NCI-H2029 treated with DMSO at 0.1 percent for 48 hours (cell line): ENCODE data around the gene CDH4.
A peak's percentile ranks its signal among the peaks of the same experiment; 100 is the strongest.

ENCODE experiments used
- DNase-seq: peaks from one replicate; lab custom pipeline; 2025; lab: John Stamatoyannopoulos, UW

CDH4 gene

DNA sequence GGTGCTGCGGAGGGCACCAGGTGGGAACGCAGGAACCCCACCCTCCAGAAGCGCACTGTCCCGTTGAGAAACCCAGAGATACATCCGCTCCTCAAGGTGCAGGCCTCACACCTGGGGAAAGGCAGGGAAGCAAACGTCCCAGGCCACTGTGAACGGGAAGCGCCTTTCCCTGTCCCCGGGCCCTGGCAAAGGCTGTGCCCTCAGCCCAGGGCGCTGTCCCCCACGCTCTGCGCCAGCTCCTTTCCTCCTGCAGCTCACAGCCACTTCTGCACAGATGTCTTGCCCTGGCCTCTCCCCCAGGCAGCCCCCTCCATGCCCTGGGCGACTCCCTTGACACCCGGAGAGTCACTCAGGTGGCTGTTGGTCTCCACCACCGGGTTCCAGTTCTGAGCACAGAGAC lies 609.8 kb downstream of the CDH4 start:
- no peak for DNase-seq

DNA sequence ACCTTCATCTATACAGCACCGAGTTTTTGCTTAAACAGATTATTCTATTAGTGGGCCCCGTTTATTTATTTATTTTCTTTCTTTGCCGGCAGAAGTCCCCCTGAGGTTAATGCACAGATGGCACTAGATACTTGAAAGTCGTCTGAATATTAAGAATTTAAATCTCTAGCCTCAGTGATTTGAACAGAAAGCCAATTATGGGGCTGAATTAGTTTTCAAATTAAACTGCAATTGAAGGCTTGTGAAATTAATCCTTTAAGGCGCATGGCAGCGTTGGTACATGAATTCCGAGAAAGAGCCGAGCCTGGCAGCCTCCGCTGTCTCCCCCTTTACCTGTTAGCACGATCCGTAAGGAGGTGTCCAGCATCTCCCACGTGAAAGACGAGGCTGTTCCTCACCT lies 610.8 kb downstream of the CDH4 start:
- no peak for DNase-seq

DNA sequence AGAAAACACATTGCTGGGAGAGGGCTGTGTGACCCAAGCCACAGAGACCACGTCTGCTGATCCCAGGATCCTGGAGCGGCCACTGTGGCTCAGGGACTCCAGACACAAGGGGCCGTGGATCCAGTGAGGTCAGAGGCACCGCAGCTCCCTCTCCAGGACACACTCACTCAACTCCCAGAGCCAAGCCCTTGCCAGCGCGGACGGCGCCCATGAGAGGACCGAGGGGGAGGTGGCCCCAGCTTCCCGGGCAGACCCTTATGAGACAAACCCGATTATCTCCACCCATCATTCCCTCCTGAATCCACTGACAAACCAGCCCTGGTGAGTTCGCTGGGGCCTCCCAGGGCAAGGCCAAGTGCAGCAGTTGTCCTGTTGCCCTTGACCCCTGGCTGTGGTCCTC lies 612.4 kb downstream of the CDH4 start:
- DNase-seq, result no peak

DNA sequence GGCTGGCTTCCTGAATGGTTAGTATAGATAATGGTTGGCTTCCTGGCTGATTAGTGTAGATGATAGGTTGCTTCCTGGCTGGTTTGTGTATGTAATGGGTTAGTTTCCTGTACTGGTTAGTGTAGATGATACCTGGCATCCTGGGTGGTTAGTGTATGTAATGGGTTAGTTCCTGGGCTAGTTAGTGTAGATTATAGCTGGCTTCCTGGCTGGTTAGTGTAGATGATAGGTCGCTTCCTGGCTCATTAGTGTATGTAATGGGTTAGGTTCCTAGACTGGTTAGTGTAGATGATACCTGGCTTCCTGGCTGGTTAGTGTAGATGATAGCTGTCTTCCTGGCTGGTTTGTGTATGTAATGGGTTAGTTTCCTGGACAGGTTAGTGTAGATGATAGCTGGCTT lies 613.3 kb downstream of the CDH4 start:
- no peak for DNase-seq

DNA sequence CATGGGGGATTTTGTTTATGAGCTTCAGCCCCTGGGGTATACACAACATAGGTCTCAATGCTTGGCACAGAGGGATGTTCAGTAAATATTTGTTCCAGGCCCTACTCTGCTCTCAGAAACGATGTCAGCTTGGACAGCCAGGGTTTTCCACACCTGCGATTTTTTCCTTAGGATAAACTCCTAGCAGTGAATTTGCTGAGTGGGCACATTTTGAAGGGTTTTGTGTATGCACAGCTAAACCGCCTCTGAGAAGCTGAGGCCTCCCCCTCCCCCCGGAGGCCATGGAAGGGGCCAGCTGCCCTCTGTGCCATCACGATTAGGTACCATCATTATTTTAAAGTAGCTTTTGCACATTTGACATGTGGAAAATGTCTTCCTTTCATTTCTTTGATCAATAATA lies 614.1 kb downstream of the CDH4 start:
- no peak for DNase-seq

DNA sequence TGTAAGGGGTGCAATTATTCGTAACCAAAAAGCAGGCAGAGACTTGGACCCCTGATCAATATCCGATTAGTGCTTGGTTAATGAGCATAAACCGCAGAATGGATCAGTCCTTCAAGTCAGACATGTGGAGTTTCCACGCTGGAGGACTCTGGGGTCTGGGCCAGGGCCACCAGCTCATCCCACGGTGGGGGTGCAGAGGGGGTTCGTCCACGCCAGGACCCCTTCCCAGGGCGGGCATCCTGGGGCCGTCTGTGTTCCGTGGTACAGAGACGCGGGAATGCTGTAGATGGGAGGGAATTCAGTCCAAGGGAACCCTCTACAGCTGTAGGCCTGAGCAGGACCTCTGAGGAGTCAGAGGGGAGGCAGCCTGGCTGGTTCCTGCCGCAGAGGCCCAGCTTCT lies 615.9 kb downstream of the CDH4 start:
- DNase-seq, result no peak

DNA sequence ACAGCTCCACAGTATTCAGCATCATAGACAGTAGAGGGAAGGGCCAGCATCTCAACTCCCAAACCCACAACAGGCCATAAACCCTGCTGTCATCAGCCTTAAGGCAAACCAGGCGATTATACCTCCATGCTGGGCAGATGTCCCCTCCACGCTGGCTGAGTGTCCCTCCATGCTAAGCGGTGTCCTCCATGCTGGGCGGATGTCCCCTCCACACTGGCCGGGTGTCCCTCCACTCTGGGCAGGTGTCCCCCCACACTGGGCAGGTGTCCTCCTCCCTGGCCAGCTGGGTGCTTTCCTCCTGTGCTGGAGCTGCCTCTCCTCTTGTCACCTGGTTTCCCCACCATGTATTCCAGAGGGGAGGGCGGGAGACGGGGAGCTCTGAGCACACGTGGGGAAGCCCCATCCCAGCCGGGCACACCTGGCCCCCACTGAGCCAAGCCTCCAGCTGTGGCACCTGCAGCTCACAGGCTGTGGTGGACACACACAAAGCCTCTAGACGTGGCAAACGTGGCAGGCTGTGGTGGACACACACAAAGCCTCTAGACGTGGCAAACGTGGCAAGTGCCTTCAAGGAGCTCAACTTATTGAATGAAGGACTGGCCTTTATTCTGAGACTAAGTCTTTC lies 616.5 kb downstream of the CDH4 start:
- DNase-seq, result no peak

DNA sequence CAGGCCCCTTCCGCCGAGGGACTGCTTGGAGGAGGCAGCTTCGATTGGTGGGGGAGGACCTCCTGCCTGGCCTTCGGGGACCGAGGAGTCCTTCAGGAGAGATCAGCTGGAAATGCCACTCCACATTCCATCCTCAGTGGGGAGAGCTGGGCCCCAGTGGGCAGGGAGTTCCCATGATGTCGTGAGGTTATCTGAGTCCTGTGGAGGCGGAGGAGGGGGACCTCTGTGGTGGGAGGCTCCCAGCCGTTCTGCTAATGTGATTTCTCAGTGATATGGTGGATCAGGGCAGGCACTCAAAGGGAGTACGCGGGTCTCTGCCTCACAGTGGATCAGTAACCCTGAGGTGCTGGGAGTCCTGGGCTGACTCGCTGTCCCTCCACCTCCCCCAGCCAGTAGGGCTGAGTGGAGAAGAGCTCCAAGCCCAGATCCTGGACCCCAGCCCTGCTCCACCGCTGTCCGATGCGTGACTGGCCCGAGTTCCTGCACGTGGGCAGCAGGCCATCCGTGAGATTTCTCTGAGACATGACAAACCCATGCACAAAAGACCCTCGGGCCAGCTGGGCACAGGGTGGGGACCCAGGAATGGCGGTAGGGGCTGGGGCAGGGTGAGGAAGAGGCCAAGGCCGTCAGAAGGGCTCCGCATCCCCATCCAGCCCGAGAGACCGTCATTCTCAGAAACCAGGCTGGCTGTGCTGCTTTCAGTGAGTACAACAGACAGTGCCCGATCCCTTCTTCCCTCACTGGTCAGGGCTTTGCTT lies 617.9 kb downstream of the CDH4 start:
- no peak for DNase-seq

DNA sequence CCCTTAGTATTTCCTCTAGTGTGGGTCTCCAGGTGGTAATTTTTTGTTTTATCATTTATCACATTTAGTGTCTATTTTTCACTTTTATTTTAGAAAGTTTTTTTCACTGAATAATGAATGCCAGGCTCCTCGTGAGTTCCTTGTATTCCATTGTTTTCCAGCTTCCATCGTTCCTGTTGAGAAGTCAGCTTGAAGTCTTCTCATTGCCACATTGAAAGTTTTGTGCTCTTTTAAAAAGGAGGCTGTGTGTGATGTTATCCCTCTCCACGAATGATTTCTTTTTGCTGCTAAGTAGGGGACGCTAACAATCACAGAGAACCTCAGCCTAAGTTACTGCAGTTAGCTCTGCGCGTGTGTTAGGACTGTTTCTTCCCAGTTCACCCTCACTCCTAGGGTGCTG lies 619.1 kb downstream of the CDH4 start:
- DNase-seq, result no peak

DNA sequence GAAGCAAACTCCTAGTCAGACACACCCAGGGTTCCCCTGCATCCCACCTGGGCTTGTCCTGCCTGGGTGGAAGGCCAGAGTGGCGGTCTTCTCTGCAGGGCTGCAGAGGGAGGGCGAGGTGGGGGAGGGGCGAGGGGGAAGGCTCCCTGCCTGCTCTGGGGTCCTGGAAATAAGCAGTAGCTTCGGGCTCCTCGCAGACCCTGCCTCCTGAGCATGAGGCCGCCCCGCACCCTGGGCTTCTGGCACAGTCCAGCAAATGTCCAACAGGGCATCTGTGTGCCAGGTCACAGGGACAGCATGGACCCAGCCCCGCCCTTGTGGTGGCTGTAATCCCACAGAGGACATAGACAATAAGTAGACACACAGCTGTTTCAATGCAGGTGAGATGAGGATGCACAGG lies 619.9 kb downstream of the CDH4 start:
- no peak for DNase-seq

DNA sequence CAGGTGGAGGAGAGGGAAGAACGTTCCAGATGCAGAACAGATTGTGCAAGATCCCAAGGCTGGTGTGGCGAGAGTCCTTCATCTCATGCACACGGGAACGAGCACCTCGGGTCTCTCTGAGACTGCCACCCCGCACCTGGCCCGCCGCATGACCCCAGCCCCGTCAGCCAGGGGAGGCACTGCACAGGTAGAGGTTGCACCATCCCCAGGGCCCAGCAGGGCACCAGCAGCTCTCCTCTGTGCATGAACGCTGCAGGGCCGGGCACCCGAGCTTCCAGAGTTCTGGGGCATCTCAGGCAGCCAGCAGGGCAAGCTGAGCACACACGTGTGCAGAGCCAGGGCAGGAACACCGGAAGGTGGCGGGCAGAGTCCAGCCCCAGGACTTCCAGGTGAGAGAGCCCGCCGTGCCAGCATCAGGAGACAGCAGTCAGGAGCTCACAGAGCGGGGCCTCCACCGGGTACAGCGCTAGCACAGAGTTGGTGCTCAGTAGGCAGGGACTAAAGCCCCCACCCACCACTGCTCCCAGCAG lies 620.4 kb downstream of the CDH4 start:
- no peak for DNase-seq

DNA sequence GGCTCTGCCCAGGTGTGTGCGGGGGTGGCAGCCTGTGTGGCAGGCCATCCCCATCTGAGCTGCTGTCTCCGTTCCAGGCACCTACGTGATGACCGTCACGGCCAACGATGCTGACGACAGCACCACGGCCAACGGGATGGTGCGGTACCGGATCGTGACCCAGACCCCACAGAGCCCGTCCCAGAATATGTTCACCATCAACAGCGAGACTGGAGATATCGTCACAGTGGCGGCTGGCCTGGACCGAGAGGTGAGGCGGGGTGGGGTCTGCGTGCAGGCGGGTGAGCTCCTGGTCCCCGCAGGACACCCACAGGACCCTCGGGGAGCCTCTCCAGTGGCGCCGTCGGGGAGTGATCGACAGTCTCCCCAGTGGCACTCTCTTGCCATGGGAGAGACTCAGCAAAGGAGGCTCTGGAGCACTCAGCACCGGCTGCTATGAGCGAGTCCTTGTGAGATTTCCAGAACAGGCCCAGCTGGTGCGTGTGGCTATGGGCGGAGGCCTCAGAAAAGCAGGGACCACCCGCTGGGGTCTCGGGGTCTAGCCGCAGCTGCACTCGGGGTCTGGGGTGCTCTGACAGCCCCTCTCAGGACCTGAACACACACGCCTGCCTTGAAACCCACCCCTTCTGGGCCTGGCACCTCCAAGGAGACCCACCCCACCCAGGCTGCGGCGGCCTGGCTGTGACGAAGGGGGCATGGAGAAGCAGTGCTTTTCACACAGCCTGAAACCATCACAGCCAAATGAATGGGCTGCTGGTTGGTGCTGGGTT lies 621.8 kb downstream of the CDH4 start:
- no peak for DNase-seq

DNA sequence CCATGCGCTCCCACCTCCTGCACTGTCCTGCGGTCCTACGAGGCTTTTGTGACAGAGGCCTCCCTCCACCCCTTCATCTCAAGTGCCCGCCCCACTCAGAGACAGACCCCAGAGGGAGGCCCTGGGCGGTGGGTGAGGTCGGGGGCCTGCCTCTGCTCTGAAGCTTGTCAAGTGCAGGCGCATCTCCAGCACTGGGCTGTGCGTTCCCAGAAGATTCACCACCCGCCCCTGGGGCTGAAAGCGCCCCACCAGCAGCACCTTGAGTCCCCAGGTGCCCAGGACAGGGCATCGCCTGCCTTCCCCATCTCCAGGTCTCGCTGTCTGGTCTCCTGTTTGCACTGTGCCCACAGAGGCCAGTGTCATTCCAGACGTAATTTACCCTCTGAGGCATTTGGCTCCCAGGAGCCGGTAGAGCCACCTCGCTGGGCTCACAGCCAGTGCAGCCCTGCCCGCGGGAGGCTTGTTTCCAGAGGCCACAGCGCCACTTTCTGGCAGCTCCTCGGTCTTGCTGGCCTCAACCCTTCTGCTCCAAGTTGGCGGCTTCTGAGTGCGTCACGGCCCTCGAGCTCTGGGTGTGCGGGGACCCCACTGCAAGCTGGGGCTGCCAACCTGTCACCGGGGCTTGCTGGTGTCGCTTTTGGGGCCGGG lies 622.5 kb downstream of the CDH4 start:
- DNase-seq, result peak; percentile 9

DNA sequence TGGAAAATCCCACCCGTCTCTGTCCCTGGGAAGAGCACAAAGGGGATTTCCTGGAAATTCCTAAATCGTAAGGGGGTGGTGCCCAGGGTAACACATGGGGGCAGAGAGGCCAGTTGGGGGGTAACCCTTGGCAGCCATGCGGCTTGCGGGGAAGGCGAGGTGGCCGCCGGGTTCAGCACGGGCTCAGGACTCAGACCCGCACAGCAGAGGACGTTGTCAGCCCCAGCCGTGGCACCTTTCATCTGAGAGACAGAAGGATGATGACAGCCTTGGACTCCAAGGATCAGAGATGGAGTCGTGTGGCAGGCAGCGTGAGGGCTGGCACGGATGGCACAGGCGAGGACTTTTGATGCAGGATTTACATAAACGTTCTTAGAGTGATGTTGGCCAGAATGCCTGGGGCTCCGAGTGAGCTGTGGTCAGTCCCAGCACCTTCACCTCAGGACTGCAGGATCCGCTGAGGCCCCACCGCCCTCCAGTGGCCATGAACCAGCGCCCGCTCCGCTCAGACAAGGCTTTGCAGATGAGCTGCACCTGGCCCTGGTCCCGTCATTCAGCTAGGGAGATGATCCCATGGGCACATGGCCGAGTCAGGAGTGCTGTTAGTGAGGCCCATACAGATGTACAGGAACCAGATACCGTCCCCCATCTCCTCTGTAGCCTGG lies 623.3 kb downstream of the CDH4 start:
- DNase-seq, result no peak

DNA sequence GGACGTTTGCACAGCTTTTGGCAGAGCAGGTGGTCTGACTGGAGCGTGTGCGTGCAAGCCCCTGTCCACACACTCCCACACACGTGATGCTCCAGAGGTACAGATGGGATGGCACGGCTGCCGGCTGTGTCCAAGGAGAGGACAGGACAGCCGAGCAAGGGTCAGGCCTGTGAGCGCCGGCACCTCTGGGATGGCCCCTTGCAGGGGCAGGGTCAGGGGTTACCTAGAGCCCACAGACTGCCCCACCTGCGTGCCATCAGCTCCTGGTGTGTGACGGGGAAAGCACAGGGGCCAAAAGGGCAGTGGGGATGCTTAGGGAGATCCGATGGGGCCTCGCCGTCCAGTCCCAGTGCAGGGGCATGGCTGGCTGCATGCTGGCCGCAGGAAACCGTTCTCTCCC lies 623.9 kb downstream of the CDH4 start:
- DNase-seq, result no peak

DNA sequence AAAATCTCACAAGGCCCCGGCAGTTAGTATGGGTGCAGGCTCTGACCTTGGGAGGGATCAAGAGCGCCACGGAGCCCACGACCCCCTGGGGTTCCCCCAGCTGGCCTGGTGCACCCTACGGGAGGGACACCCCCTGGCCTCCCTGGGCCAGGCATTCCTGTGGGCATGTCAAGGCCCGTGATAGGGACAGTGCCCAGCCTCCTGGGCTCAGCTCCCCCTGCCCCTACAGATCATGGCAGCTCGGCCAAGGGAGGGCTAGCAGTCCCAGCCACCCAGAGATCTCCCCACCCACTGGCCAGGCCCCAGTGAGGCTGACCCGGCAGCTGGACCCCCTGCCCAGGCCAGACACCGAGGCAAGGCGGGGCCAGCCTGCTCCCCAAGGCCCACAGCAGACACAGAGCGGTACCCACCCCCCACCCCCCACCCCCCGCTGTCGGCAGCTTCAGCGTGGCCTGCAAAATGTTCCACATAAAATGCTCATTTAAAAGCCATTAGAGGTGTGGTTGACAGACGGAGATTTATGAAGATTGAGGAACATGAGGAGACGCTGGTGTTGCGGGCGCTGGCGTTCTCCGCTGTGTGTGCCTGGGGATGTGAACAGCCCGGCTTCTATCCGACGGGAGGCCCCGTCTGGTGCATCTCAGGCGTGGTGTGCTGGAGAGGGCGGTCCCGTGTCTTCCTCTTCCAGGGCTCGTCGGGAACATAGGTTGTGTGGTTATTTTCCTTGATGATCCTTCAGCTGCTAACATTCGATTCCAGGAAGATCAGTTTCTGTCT lies 625.1 kb downstream of the CDH4 start:
- no peak for DNase-seq

DNA sequence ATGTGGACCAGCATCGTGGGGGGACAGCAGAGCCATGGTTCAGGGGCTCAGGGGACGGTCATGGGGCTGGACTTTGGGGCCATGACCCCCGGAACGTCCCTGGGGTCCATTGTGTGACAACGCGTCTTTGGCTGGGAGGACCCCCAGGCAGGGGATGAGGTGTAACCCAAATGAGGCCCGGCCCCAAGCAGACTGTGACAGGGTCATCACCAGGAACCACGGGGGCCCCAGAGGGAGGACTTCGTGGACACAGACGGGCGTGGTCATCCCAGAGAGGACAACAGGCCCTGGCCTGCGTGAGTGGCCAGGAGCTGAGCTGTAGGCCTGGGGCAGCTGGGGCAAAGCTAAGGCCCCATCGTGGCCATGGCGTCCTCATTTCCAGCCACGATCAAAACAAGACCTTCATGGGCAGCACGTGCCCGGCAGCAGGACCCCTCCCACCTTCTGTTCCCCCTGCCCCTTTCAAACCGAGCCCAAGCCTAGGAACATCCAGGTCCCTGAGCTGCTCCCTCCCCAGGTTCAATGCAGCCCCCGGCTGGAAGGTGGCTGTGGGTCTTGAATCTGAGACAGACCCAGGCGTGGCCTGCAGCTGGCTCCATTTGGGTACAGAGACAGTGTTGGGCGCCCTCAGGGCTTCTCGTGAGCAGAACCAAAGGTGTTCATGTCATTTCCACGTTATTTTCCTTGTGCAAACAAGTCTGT lies 625.9 kb downstream of the CDH4 start:
- no peak for DNase-seq

DNA sequence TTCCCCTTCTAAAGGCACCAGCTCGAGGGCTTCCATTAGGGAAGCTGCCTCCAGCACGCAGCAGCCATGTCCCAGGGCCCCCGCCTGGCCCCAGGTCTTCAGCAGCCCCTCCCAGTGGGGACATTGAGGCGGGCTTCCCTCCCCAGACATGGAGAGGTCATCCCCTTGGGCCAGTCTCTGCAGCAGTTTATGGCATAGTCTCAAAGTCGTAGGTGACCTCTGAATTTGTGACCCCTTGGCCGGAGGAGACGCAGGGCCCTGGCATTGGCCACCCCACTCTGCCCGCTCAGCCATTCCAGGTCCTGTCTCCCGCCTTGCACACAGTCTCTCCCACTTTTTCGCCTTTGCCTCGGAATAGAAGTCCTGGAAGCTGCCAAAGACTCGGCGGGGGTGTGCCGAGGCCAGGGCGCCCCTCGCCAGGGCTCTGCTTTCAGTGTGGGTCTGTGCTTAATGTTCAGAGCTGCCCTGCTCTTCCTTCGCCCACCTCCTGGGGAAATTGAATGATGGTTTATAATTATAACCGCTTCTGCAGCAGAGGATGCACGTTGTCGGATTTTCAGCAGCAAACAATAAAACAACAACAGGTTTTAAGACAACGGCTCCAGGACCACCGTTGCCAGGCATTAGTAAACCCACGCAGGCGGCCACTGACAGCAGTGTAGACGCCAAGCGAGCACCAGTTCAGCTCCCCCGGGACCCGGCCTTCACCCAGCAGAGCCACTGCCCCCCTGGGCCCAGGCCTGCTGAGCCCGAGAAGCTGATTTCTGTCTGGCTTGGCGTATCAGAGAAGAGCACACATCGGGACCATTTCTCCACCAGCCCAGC lies 626.6 kb downstream of the CDH4 start:
- DNase-seq, result no peak

DNA sequence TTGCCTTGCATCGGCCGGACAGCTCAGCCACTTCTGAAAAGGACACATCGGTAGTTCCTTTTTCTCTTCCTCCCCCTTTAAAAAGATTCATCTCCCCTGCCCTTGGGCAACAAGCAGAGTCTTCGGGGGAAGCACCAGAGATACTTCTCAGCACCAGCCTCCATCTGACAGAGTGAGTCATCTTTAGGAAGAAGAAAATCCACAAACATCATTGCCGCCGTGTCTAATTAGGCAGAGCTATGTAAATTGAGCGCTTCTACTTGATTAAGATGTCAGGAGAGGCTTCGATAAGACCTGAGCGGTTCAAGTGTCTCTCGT lies 627.2 kb downstream of the CDH4 start:
- DNase-seq, result no peak

DNA sequence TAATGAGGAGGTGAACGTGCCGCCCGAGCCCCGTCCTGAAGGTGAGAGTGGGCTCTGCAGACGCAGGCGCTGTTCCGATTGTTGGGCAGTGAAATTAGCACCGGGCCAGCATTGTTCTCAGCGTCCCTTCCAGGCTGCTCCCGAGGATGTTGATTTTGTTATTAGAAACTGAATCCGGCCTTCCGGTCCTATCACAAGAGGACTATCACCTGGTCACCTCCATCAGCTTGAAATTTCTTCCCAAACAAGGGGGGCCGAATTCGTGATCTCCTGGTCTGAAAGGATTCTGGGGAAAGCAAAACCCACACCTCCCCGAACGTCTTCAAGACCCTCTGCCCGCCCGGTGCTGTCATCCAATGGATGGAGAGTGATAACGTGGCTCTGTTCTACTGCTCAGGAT lies 627.6 kb downstream of the CDH4 start:
- no peak for DNase-seq
